Rectal smooth muscle tissue (tissue), 1 donor: ENCODE data around the gene TAMALIN.

ENCODE experiments used
- H3K27ac ChIP-seq: one replicate; pipeline ENCODE4 v1.7.0; 2013; ENCODE audit warnings: low read depth, low read length, inconsistent platforms
- H3K27me3 ChIP-seq: one replicate; pipeline ENCODE4 v1.7.0; 2013; ENCODE audit warnings: low read length; ENCODE audit not compliant: control insufficient read depth, insufficient read depth
- H3K36me3 ChIP-seq: one replicate; pipeline ENCODE4 v1.7.0; 2013; ENCODE audit warnings: low read length; ENCODE audit not compliant: control insufficient read depth, insufficient read depth
- H3K4me1 ChIP-seq: one replicate; pipeline ENCODE4 v1.7.0; 2013; ENCODE audit warnings: low read length; ENCODE audit not compliant: control insufficient read depth, insufficient read depth
- H3K4me3 ChIP-seq: one replicate; pipeline ENCODE4 v1.7.0; 2013; ENCODE audit warnings: low read length
- H3K9ac ChIP-seq: one replicate; pipeline ENCODE4 v1.7.0; 2013; ENCODE audit warnings: low read length

TAMALIN gene

DNA sequence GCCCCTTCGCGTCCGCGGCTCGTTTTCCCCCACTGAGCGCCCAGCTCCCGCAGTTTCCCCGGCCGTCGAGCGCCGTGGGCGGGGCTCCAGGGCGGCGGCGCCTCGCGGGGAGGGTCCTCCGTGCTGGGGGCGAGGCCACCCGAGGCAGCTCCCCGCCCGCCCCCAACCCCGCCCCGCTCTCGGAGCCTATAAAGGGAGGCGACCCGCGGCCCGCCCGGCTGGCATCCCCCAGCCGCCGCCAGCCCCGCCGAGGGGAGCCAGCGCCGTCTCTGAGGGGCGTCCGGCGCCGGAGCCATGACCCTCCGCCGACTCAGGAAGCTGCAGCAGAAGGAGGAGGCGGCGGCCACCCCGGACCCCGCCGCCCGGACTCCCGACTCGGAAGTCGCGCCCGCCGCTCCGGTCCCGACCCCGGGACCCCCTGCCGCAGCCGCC lies at the start of gene TAMALIN:
TSS of gene TAMALIN (plus strand) at position 221 of the 432 bp plus-strand sequence. CDS start at position 295, 74 bp downstream.
- H3K9ac ChIP-seq = no peak within 1 kb of the TSS
- H3K27me3 ChIP-seq = peaks cover 13% of the 10 kb centered on the region
- H3K4me1 ChIP-seq = peaks cover 9% of the 10 kb centered on the region
- H3K27ac ChIP-seq = peak within 1 kb of the TSS; percentile 70
- peak within 1 kb of the TSS; percentile 71 for H3K4me3 ChIP-seq
- H3K36me3 ChIP-seq = peaks cover 5% of the 10 kb centered on the region

DNA sequence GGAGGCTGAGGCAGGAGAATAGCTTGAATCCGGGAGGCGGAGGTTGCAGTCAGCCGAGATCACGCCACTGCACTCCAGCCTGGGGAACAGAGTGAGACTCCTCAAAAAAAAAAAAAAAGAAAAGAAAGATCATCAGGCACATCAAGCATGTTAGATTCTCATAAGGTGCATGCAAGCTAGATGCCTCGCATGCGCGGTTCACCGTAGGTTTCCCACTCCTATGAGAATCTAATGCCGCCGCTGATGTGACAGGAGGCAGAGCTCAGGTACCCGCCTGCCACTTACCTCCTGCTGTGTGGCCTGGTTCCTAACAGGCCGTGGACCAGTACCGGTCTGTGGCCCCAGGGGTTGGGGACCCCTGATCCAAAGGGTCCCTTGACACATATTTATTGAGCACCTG lies 48.2 kb upstream of the TAMALIN start:
- Histone ChIP-seq H3K4me1 (peaks cover 14% of the 10 kb centered on the region), H3K4me3 (no peak overlapping the region), H3K27ac (no peak overlapping the region), H3K27me3 (no peaks in the 10 kb centered on the region), H3K36me3 (no peaks in the 10 kb centered on the region), H3K9ac (no peak overlapping the region)

DNA sequence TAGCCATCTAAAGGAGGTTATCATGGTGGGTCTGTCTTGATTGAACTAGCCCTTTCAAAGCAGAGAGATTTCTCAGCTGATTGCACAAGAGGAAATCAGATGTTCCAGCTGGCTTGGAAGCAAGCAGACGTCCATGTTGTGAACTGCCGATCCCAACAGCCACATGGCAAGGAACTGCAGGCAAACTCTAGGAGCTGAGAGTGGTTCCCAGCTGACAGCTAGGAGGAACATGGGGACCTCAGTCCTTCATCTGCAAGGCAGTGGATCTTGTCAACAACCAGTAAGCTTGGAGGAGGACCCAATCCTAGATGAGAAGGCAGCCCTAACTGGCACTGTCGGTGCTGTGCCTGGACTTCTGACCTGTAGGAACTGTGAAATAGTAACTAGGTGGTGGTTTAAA lies 47.5 kb upstream of the TAMALIN start:
- Histone ChIP-seq H3K27ac (no peak overlapping the region), H3K36me3 (no peaks in the 10 kb centered on the region), H3K27me3 (no peaks in the 10 kb centered on the region), H3K4me3 (no peak overlapping the region), H3K9ac (no peak overlapping the region), H3K4me1 (peaks cover 9% of the 10 kb centered on the region)

DNA sequence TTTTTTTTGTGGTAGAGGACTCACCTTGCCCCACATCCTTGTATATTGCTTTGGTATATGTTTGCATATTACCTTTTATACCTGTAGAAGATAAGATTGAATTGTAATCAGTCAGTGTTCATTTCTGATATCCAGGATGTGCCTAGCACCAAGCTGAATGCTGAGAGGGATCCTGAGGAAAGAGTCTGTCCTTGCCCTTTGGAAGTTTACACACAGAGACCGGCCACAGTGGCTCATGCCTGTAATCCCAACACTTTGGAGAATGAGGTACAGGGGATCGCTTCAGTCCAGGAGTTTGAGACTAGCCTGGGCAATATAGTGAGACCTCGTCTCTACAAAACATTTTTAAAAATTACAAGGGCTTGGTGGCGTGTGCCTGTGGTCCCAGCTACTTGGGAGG lies 46.8 kb upstream of the TAMALIN start:
- H3K36me3 ChIP-seq = no peaks in the 10 kb centered on the region
- no peak overlapping the region for H3K4me3 ChIP-seq
- no peak overlapping the region for H3K9ac ChIP-seq
- H3K27me3 ChIP-seq = no peaks in the 10 kb centered on the region
- peaks cover 7% of the 10 kb centered on the region for H3K4me1 ChIP-seq
- no peak overlapping the region for H3K27ac ChIP-seq

DNA sequence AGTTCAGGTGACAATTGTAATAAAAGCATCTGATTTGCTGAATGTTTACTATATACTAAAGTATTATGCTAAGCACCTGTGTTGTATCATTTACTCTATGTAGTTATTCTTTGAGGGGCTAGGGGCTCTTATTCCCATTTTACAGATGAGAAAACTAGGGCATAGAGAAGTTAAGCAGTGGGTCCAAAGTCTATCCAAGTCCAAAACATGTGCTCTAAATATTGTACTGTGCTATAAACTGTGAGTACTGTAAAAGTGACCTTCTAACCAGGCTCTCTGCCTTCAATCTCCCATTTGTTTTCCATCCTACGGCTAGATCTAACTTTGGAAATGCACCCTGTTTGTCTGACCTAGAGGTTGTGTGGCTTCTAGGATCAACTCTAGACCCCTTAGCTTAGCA lies 46.3 kb upstream of the TAMALIN start:
- Histone ChIP-seq H3K27me3 (no peaks in the 10 kb centered on the region), H3K9ac (no peak overlapping the region), H3K27ac (no peak overlapping the region), H3K36me3 (no peaks in the 10 kb centered on the region), H3K4me3 (no peak overlapping the region), H3K4me1 (peaks cover 3% of the 10 kb centered on the region)

GRCh38 chr12:51960890-51961289 lies 45.9 kb upstream of the TAMALIN start:
- no peaks in the 10 kb centered on the region for H3K36me3 ChIP-seq
- H3K27ac ChIP-seq = no peak overlapping the region
- H3K4me1 ChIP-seq = peaks cover under 1% of the 10 kb centered on the region
- H3K4me3 ChIP-seq = no peak overlapping the region
- H3K27me3 ChIP-seq = no peaks in the 10 kb centered on the region
- H3K9ac ChIP-seq = no peak overlapping the region

DNA sequence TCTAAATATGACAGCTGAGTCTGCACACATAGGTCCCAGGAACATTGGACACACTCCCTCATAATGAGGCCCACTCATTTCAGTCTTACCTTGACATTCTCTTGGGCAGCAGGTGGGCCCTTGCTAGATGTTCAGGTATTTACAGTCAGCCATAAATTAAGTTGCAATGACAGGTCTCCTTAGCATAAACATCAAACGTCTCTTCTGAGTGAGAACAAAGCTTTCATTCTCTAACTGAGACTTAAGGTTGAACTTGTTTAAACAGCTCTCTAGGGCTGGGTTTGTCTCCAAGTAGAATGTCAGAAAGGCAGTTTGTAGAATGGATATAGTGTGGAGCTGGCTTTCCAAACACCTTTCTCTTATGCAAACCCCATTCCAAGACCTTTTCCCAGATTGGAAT lies 44.9 kb upstream of the TAMALIN start:
- Histone ChIP-seq H3K9ac (no peak overlapping the region), H3K36me3 (no peaks in the 10 kb centered on the region), H3K4me3 (no peak overlapping the region), H3K27me3 (no peaks in the 10 kb centered on the region), H3K4me1 (no peaks in the 10 kb centered on the region), H3K27ac (no peak overlapping the region)

- no peaks in the 10 kb centered on the region for H3K27me3 ChIP-seq
- H3K36me3 ChIP-seq = no peaks in the 10 kb centered on the region
- no peak overlapping the region for H3K9ac ChIP-seq
- no peak overlapping the region for H3K27ac ChIP-seq
- no peak overlapping the region for H3K4me3 ChIP-seq
- H3K4me1 ChIP-seq = no peaks in the 10 kb centered on the region
These were observed 44.0 kb upstream of the TAMALIN start for GRCh38 chr12:51962737-51963136.

GRCh38 chr12:51963477-51963876 lies 43.3 kb upstream of the TAMALIN start:
- H3K4me1 ChIP-seq = no peaks in the 10 kb centered on the region
- no peak overlapping the region for H3K9ac ChIP-seq
- no peaks in the 10 kb centered on the region for H3K27me3 ChIP-seq
- H3K4me3 ChIP-seq = no peak overlapping the region
- no peaks in the 10 kb centered on the region for H3K36me3 ChIP-seq
- no peak overlapping the region for H3K27ac ChIP-seq

- Histone ChIP-seq H3K36me3 (no peaks in the 10 kb centered on the region), H3K27ac (no peak overlapping the region), H3K4me3 (no peak overlapping the region), H3K9ac (no peak overlapping the region), H3K4me1 (peaks cover 19% of the 10 kb centered on the region), H3K27me3 (no peaks in the 10 kb centered on the region)
These were observed 37.1 kb upstream of the TAMALIN start for GRCh38 chr12:51969643-51970042.

DNA sequence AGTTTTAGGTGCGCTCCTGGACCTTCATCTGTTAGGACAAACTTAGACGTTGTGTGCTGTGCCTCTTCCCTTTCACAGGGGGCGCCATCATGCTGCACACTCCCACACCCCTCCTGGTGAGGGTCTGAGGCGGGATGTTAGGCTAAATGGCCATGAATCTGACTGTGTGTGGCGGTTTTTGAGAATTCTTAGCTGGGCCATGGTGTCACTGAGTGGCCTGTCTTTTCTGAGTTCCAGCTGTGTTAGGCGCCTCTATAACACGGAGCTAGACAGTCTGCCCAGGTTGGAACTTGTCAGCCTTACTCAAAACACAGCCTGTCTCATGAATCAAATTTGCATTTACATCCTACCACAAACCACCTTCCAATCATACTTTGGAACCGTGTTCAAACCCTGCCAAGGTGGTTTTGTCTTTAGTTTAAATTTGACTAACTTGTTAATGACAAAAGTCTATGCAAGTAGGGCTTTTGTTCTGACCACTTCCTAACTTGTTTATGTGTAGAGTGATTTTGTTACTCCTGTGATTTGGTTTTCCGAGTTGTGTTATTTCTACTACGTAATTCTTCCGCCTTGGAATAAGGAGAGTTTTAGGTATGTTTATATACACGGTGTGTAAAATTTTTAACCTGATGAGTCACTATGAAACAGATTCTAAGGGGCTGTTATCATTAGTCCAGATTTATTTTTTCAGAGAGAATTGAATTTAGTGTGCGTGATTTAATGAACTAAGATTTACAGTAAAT lies 35.7 kb upstream of the TAMALIN start:
- H3K9ac ChIP-seq = no peak overlapping the region
- H3K27me3 ChIP-seq = no peaks in the 10 kb centered on the region
- no peak overlapping the region for H3K27ac ChIP-seq
- peaks cover 9% of the 10 kb centered on the region for H3K36me3 ChIP-seq
- H3K4me1 ChIP-seq = peaks cover 19% of the 10 kb centered on the region
- no peak overlapping the region for H3K4me3 ChIP-seq

DNA sequence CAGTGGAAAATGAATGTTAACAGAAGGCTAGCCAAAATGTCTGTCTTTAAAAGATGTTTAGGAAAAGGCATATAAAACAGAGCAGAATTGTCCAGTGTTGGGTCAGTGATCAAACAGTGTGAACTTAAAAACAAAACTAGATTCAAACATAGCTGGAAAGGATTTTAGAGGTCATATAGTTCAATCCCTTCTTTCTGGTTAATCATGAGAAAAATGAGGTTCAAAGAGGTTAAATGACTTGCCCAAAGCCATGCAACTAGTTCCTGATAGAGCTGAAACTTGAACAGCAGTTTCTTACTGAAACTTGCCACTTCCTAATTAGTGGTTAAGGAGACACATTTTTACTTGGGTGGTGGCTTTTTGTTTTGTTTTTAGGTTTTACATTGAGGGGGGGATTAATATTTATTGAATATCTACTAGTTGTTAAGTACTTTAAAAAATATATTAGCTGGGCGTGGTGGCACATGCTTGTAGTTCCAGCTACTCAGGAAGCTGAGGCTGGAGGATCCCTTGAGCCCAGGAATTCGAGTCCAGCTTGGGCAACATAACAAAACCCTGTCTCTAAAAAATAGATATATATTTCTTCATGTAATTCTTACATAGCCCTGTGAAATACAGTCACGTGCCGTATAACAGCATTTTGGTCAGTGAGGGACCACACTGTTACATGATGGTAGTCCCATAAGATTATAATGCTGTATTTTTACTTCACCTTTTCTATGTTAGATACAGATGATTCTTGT lies 34.9 kb upstream of the TAMALIN start:
- Histone ChIP-seq H3K36me3 (peaks cover 17% of the 10 kb centered on the region), H3K9ac (no peak overlapping the region), H3K27ac (no peak overlapping the region), H3K4me3 (no peak overlapping the region), H3K4me1 (peaks cover 19% of the 10 kb centered on the region), H3K27me3 (no peaks in the 10 kb centered on the region)

- Histone ChIP-seq H3K4me3 (no peak overlapping the region), H3K4me1 (peaks cover 19% of the 10 kb centered on the region), H3K9ac (no peak overlapping the region), H3K27me3 (no peaks in the 10 kb centered on the region), H3K36me3 (peaks cover 19% of the 10 kb centered on the region), H3K27ac (no peak overlapping the region)
These were observed 34.3 kb upstream of the TAMALIN start for GRCh38 chr12:51972422-51972812.
